CD4-positive, CD25-positive, alpha-beta regulatory T cell (primary cell): ENCODE data around the gene OR52E5. TPM values are rescaled to one million over a fixed set of nuclear protein-coding genes. Genes with fewer than 3 reads are reported as not detected.

Experiments
- ATAC-seq, 2 donors: fragments of 150-1000 bp; cut with Tn5 transposase; one replicate each; pipeline ENCODE4 v1.10.0; 2021; ENCODE audit warnings: low read depth in 2 of 2, moderate number of reproducible peaks in 2 of 2, moderate library complexity in 1 of 2
- DNase-seq, 3 donors: peaks; one replicate each; pipeline versions ENCODE4 v3.0.0 to v3.0.0-alpha.2; 2012 to 2022; ENCODE audit warnings: mixed read lengths in 1 of 3
- H3K27ac ChIP-seq: one replicate; pipeline ENCODE4 v1.7.0; 2013; ENCODE audit warnings: mild to moderate bottlenecking, low read length; ENCODE audit not compliant: insufficient read depth, poor library complexity, severe bottlenecking
- H3K27me3 ChIP-seq: one replicate; pipeline ENCODE4 v1.7.0; 2013; ENCODE audit warnings: low read length; ENCODE audit not compliant: control insufficient read depth, insufficient read depth
- H3K36me3 ChIP-seq: one replicate; pipeline ENCODE4 v1.7.0; 2013; ENCODE audit warnings: mild to moderate bottlenecking, low read length, moderate library complexity; ENCODE audit not compliant: control insufficient read depth, insufficient read depth
- H3K4me1 ChIP-seq: 2 replicates; pipeline ENCODE4 v1.7.0; 2013; ENCODE audit warnings: mild to moderate bottlenecking, low read length; ENCODE audit not compliant: insufficient read depth, control insufficient read depth, poor library complexity, severe bottlenecking
- H3K4me3 ChIP-seq: one replicate; pipeline ENCODE4 v1.7.0; 2013; ENCODE audit warnings: low read depth, mild to moderate bottlenecking, low read length, moderate library complexity
- H3K9me3 ChIP-seq, 2 experiments: 1 replicate in 1 of 2; 2 replicates in 1 of 2; pipeline ENCODE4 v1.7.0; 2013; ENCODE audit warnings: low read length in 2 of 2, mild to moderate bottlenecking in 1 of 2, moderate library complexity in 1 of 2; ENCODE audit not compliant: control insufficient read depth in 2 of 2
- H3K27ac Mint-ChIP-seq, 3 donors: one replicate each; pipeline ENCODE4 v1.8.0; 2020 to 2022; ENCODE audit warnings: mild to moderate bottlenecking in 3 of 3, mixed read lengths in 3 of 3, moderate library complexity in 2 of 3
- H3K27me3 Mint-ChIP-seq: one replicate; pipeline ENCODE4 v1.8.0; 2022; ENCODE audit warnings: mild to moderate bottlenecking, mixed read lengths
- H3K36me3 Mint-ChIP-seq: one replicate; pipeline ENCODE4 v1.8.0; 2020; ENCODE audit warnings: mixed read lengths
- H3K4me1 Mint-ChIP-seq, 4 donors: one replicate each; pipeline ENCODE4 v1.8.0; 2020 to 2022; ENCODE audit warnings: mixed read lengths in 4 of 4, mild to moderate bottlenecking in 1 of 4
- H3K4me3 Mint-ChIP-seq, 4 donors: one replicate each; pipeline ENCODE4 v1.8.0; 2020 to 2022; ENCODE audit warnings: mild to moderate bottlenecking in 4 of 4, mixed read lengths in 4 of 4, moderate library complexity in 3 of 4
- H3K9me3 Mint-ChIP-seq, 7 donors: one replicate each; pipeline ENCODE4 v1.8.0; 2020 to 2022; ENCODE audit warnings: mixed read lengths in 7 of 7, mild to moderate bottlenecking in 3 of 7, moderate library complexity in 2 of 7
- polyA plus RNA-seq, 4 donors: library from polyadenylated mRNA; unstranded; fragments of 300-500 nt; fragmentation: Illumina TruSeq; gene quantifications; one replicate each; pipeline ENCODE4 v1.2.3, GENCODE V29; 2021
- total RNA-seq: library from RNA; stranded (reverse); gene quantifications from one replicate; pipeline ENCODE4 v1.2.3, GENCODE V29; 2022

OR52E5 gene
- total and polyA plus RNA-seq, 5 donors from 2014 or later: not detected

DNA sequence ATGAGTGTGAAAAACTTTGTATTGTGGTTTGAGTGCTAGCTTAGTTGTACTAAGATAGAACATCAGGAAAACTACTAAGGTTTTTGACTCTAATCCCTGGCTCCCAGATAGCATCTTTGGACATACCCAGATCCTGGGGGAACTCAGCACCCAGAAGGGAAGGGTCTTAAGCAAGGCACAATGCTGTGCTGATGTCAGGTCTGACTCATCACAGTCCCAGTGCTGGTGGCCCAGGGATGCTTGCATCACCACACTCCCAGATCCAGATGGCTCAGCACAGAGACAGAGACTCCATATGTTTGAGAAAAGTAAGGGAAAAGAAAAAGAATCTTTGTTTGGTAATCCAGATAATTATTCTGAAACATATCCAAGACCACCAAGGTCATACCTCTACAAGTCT is 30.8 kb downstream of the OR52E5 start:
- H3K36me3 ChIP-seq: no peaks in the 10 kb centered on the region
- peaks cover 2 to 22% (median 5%) of the 10 kb centered on the region in 7 donors for H3K9me3 Mint-ChIP-seq
- peaks cover 0 to 4% of the 10 kb centered on the region in 2 experiments for H3K9me3 ChIP-seq
- no peaks in the 10 kb centered on the region for H3K27me3 Mint-ChIP-seq
- DNase-seq (no peak), ATAC-seq (no peak)
- H3K36me3 Mint-ChIP-seq: no peaks in the 10 kb centered on the region
- no peak overlapping the region for H3K27ac ChIP-seq
- H3K4me3 Mint-ChIP-seq: no peak overlapping the region
- no peak overlapping the region for H3K4me3 ChIP-seq
- H3K27ac Mint-ChIP-seq: no peak overlapping the region
- no peaks in the 10 kb centered on the region for H3K4me1 ChIP-seq
- H3K4me1 Mint-ChIP-seq: no peaks in the 10 kb centered on the region
- no peaks in the 10 kb centered on the region for H3K27me3 ChIP-seq

DNA sequence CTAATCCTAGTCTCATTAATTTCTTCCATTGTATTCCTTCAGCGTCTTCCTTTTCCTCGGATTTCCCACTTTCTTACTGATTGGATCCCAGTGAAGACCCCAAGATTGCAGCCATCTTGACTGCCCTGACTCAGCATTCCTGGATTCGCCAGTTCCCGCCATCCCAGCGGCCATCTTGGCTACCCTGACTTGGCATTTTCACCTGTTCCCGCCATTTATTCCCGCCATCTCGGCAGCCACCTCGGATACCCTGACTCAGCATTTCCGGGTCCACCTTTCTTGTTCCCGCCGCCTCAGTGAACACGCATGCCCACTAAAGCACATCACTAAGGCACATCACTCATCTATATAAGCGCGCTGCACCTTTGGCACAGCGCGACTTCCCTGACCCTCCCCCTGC is 35.3 kb downstream of the OR52E5 start:
- Histone ChIP-seq H3K4me1 (no peaks in the 10 kb centered on the region), H3K36me3 (no peaks in the 10 kb centered on the region), H3K9me3 (peaks cover 0 to 4% of the 10 kb centered on the region in 2 experiments), H3K4me3 (no peak overlapping the region), H3K27ac (no peak overlapping the region), H3K27me3 (no peaks in the 10 kb centered on the region)
- ATAC-seq (no peak), DNase-seq (no peak)
- H3K27me3 Mint-ChIP-seq: no peaks in the 10 kb centered on the region
- H3K4me3 Mint-ChIP-seq: no peak overlapping the region
- peaks cover 4 to 29% (median 10%) of the 10 kb centered on the region in 7 donors for H3K9me3 Mint-ChIP-seq
- no peaks in the 10 kb centered on the region for H3K4me1 Mint-ChIP-seq
- H3K27ac Mint-ChIP-seq: peak overlapping the region in 1 of 3 donors; percentile 57
- H3K36me3 Mint-ChIP-seq: no peaks in the 10 kb centered on the region

GRCh38 chr11:5928811-5929210 is 35.8 kb downstream of the OR52E5 start:
- Mint-ChIP-seq H3K4me1 (no peaks in the 10 kb centered on the region), H3K36me3 (no peaks in the 10 kb centered on the region), H3K27me3 (no peaks in the 10 kb centered on the region), H3K27ac (no peak overlapping the region), H3K4me3 (no peak overlapping the region), H3K9me3 (peaks cover 5 to 29% (median 10%) of the 10 kb centered on the region in 7 donors)
- H3K4me3 ChIP-seq: no peak overlapping the region
- ATAC-seq (no peak), DNase-seq (no peak)
- no peaks in the 10 kb centered on the region for H3K4me1 ChIP-seq
- peaks cover 0 to 4% of the 10 kb centered on the region in 2 experiments for H3K9me3 ChIP-seq
- no peaks in the 10 kb centered on the region for H3K36me3 ChIP-seq
- no peaks in the 10 kb centered on the region for H3K27me3 ChIP-seq
- H3K27ac ChIP-seq: no peak overlapping the region

GRCh38 chr11:5929571-5930368 is 36.8 kb downstream of the OR52E5 start:
- Mint-ChIP-seq H3K4me3 (no peak overlapping the region), H3K27ac (no peak overlapping the region), H3K4me1 (no peaks in the 10 kb centered on the region), H3K27me3 (no peaks in the 10 kb centered on the region), H3K9me3 (peaks cover 1 to 25% (median 9%) of the 10 kb centered on the region in 7 donors), H3K36me3 (no peaks in the 10 kb centered on the region)
- Histone ChIP-seq H3K4me1 (no peaks in the 10 kb centered on the region), H3K4me3 (no peak overlapping the region), H3K36me3 (no peaks in the 10 kb centered on the region), H3K27me3 (no peaks in the 10 kb centered on the region), H3K27ac (no peak overlapping the region), H3K9me3 (no peaks in the 10 kb centered on the region)
- ATAC-seq (no peak), DNase-seq (no peak)

GRCh38 chr11:5930614-5931013 is 37.6 kb downstream of the OR52E5 start:
- H3K4me3 Mint-ChIP-seq: no peak overlapping the region
- H3K36me3 Mint-ChIP-seq: no peaks in the 10 kb centered on the region
- H3K4me1 Mint-ChIP-seq: no peaks in the 10 kb centered on the region
- Histone ChIP-seq H3K4me1 (no peaks in the 10 kb centered on the region), H3K27me3 (no peaks in the 10 kb centered on the region), H3K4me3 (no peak overlapping the region), H3K27ac (no peak overlapping the region), H3K9me3 (no peaks in the 10 kb centered on the region), H3K36me3 (no peaks in the 10 kb centered on the region)
- DNase-seq: no peak
- no peak overlapping the region for H3K27ac Mint-ChIP-seq
- no peaks in the 10 kb centered on the region for H3K27me3 Mint-ChIP-seq
- ATAC-seq: no peak
- peaks cover 0 to 17% (median 9%) of the 10 kb centered on the region in 7 donors for H3K9me3 Mint-ChIP-seq

GRCh38 chr11:5931061-5931460 is 38.1 kb downstream of the OR52E5 start:
- DNase-seq (no peak), ATAC-seq (no peak)
- Mint-ChIP-seq H3K4me3 (no peak overlapping the region), H3K27ac (no peak overlapping the region), H3K36me3 (no peaks in the 10 kb centered on the region), H3K9me3 (peaks cover 0 to 17% (median 9%) of the 10 kb centered on the region in 7 donors), H3K27me3 (no peaks in the 10 kb centered on the region), H3K4me1 (no peaks in the 10 kb centered on the region)
- Histone ChIP-seq H3K9me3 (no peaks in the 10 kb centered on the region), H3K4me3 (no peak overlapping the region), H3K36me3 (no peaks in the 10 kb centered on the region), H3K4me1 (no peaks in the 10 kb centered on the region), H3K27ac (no peak overlapping the region), H3K27me3 (no peaks in the 10 kb centered on the region)

DNA sequence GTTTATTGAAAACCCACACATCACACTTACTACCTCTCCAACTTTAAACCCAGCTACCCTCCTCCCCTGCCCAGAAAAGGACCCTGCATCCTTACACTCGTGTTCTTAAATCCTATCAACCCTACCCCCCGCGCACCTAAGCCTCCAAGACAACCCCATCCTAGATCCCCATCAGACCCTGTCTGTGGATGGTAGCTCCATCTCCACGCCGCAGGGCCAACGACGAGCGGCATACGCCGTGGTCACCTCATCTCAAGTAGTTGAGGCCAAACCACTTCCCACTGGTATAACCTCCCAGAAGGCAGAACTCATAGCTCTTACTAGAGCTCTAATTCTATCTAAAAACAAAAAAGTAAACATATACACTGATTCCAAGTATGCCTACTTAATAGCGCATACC is 39.7 kb downstream of the OR52E5 start:
- Histone ChIP-seq H3K27me3 (no peaks in the 10 kb centered on the region), H3K9me3 (no peaks in the 10 kb centered on the region), H3K4me1 (no peaks in the 10 kb centered on the region), H3K27ac (no peak overlapping the region), H3K36me3 (no peaks in the 10 kb centered on the region), H3K4me3 (no peak overlapping the region)
- Mint-ChIP-seq H3K36me3 (no peaks in the 10 kb centered on the region), H3K27ac (peak overlapping the region in 1 of 3 donors; percentile 32), H3K4me1 (no peaks in the 10 kb centered on the region), H3K9me3 (peaks cover 0 to 17% (median 9%) of the 10 kb centered on the region in 7 donors), H3K27me3 (no peaks in the 10 kb centered on the region), H3K4me3 (no peak overlapping the region)
- DNase-seq: no peak
- ATAC-seq: no peak

GRCh38 chr11:5933116-5933515 is 40.1 kb downstream of the OR52E5 start:
- H3K4me3 Mint-ChIP-seq: no peak overlapping the region
- H3K27me3 Mint-ChIP-seq: no peaks in the 10 kb centered on the region

More at GRCh38 chr11:5933116-5933515, 40.1 kb downstream of the OR52E5 start:
- Histone ChIP-seq H3K27ac (no peak overlapping the region), H3K36me3 (no peaks in the 10 kb centered on the region), H3K4me3 (no peak overlapping the region), H3K9me3 (no peaks in the 10 kb centered on the region), H3K4me1 (no peaks in the 10 kb centered on the region), H3K27me3 (no peaks in the 10 kb centered on the region)
- H3K27ac Mint-ChIP-seq: no peak overlapping the region
- peaks cover 0 to 17% (median 10%) of the 10 kb centered on the region in 7 donors for H3K9me3 Mint-ChIP-seq
- H3K4me1 Mint-ChIP-seq: no peaks in the 10 kb centered on the region
- DNase-seq (no peak), ATAC-seq (no peak)
- no peaks in the 10 kb centered on the region for H3K36me3 Mint-ChIP-seq
